ENCODE results near the gene UTS2.

The UTS2 gene

GRCh38 chr1:7852804-7853683 is at the start of gene UTS2:
UTS2 (minus strand) TSS chr1:7853065; CDS start chr1:7853003, 62 bp downstream.
- no peak for DNase-seq (ENCODE audit: low read depth in 1 of 2, low spot score in 1 of 2)

DNA sequence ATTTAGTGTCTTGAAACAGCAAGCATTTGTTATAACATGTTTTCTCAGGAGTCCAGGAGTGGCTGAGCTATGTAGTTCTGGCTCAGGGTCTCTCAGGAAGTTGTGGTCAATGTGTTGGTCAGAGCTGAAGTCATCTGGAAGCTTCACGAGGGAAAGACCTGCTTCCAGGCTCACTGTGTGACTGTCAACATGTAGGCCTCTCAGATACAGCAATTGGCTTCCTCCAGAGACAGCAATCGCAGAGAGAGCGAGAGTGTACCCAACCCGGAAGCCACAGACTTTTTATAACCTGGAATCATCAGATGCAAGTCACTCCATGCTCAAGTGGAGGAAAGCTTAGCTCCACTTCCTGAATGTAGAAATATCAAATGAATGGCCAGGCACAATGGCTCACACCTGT is 46.9 kb upstream of the UTS2 start:
- DNase-seq (ENCODE audit: low read depth in 1 of 2, low spot score in 1 of 2) = no peak

- DNase-seq (ENCODE audit: low read depth in 1 of 2, low spot score in 1 of 2) = no peak
These were observed 46.1 kb upstream of the UTS2 start for GRCh38 chr1:7898962-7899361.

DNA sequence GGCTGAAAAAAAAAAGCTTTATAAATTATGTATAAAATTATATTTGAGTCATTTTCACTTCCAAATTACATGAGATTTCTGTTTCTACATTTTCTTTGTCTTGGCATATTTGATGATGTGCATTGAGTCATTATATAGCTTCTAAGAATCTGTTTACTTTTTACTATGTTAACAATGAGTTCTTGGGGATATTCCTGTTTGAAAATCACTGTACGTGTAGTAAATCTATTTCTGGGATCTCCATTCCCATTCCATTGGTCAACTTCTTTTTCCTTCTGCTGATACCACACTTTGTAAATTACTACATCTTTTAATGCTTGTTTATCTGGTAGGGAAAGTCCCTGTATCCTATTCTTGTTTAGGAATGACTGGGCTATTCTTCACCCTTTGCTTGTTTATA is 44.1 kb upstream of the UTS2 start:
- no peak for DNase-seq (ENCODE audit: low read depth in 1 of 2, low spot score in 1 of 2)

- DNase-seq (ENCODE audit: low read depth in 1 of 2, low spot score in 1 of 2) = no peak
These were observed 40.8 kb upstream of the UTS2 start for GRCh38 chr1:7893529-7894180.

GRCh38 chr1:7891804-7892203 is 38.9 kb upstream of the UTS2 start:
- no peak for DNase-seq (ENCODE audit: low read depth in 1 of 2, low spot score in 1 of 2)

DNA sequence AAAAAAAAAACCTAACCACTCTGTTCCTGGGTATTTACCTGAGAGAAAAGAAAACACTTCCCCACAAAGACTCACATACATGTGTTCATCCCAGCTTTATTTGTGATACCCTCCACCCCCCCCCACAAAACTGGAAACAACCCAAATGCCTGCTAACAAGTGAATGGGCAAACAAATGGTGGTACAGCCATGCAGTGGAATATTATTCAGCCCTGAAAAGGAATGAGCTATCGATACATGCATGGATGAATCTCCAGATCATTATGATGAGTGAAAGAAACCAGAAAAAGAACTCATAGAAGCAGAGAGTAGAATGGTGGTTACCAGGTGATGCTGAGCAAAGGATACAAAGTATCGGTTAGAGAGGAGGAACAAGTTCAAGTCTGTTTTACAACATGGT is 38.0 kb upstream of the UTS2 start:
- DNase-seq (ENCODE audit: low read depth in 1 of 2, low spot score in 1 of 2) = no peak

DNA sequence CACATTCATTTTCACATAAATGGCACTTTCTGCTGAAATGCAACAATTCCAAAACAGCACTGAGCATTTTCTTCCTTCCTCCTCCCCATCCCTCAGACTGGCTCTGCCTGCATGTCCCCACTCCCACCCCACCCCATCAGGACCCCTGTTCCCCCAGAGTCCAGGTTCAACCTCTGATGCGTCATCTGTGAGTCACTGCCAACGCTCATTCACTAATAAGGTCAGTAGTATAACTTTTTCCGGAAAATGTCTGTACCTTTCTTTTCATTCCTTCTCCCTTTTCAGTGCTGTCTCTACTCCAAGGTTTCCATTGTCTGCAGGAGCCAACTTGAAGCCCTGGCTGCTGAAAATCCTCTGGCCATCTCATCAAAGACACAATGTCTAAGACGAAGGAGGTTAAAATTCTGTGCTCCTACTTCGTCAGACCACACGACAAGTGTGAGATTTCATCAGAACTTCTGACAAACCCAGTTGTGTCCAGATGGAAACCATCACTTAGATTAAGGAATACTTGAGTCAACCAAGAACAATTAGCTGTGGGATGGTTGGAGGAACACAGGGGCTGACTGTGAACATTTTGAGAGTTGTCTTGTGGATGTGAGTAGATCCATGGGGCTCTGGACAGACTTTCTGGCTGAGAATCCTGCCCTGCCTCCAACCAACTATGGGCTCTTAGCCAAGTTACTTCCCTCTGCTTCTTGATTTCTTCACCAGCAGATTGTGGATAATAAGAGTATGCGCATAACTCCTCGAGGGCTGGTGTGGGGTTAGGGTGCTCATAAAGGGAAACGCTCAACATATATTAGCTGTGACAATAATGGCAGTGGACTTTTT is 35.6 kb upstream of the UTS2 start:
- no peak for DNase-seq (ENCODE audit: low read depth in 1 of 2, low spot score in 1 of 2)

- DNase-seq (ENCODE audit: low read depth in 1 of 2, low spot score in 1 of 2) = no peak
These were observed 33.5 kb upstream of the UTS2 start for GRCh38 chr1:7886405-7886745.

DNA sequence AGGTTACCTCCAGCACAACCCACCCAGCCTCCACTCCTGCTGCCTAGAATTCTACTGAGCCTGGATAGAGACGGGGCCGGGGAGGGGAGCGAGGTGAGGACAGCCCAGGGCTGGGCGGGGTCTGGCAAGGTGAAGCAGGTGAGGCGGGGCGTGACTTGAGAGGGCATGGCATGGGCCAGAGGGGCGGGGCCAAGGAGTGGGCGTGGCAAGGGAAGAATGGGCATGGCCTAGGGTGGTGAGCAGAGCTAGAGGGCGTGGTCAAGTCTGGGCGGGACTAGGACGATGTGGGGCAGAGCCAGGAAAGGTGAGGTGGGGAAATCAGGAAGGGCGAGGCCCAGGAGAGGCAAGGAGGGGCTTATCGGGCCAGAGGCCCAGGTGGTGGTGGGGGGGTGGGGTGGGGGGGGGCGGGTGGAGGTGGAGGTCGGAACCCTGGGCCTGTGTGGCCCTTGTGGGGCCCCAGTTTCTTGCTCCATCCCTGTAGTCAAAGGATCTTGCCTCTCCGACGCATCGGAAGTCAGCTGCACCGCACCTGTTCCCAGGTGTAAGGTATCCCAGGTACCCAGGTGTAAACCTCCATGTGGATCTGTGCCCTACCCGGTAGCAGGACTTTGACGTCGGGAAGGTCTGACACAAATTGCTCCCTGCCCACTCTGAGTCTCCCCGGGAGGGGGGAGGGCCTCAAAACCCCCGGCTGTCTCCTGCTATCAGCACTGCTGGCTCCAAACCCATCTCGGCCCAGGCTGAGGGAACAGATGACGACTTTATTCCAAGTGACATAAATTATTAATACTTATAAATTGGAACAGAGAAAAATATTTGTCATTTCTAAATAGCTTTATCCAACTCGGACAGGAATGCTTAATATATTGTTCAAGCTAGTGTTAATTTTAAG is 32.9 kb upstream of the UTS2 start:
- no peak for DNase-seq (ENCODE audit: low read depth in 1 of 2, low spot score in 1 of 2)

GRCh38 chr1:7884757-7885156 is 31.9 kb upstream of the UTS2 start:
- DNase-seq (ENCODE audit: low read depth in 1 of 2, low spot score in 1 of 2) = no peak

- no peak for DNase-seq (ENCODE audit: low read depth in 1 of 2, low spot score in 1 of 2)
These were observed 26.4 kb upstream of the UTS2 start for GRCh38 chr1:7879228-7879627.

DNA sequence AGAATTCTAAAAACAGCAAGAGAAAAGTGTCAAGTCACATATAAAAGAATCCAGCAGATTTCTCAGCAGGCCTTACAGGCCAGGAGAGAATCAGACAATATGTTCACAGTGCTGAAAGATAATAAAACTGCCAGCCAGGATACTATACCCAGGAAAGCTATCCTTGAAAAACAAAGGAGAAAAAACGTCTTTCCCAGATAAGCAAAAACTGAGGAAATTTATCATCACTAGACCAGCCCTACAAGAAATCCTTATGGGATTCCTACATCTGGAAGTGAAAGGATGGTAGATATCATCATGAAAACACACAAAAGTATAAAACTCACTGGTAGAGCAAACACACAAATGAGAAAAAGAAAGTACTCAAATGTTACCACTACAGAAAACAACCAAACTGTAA is 25.2 kb upstream of the UTS2 start:
- no peak for DNase-seq (ENCODE audit: low read depth in 1 of 2, low spot score in 1 of 2)

DNA sequence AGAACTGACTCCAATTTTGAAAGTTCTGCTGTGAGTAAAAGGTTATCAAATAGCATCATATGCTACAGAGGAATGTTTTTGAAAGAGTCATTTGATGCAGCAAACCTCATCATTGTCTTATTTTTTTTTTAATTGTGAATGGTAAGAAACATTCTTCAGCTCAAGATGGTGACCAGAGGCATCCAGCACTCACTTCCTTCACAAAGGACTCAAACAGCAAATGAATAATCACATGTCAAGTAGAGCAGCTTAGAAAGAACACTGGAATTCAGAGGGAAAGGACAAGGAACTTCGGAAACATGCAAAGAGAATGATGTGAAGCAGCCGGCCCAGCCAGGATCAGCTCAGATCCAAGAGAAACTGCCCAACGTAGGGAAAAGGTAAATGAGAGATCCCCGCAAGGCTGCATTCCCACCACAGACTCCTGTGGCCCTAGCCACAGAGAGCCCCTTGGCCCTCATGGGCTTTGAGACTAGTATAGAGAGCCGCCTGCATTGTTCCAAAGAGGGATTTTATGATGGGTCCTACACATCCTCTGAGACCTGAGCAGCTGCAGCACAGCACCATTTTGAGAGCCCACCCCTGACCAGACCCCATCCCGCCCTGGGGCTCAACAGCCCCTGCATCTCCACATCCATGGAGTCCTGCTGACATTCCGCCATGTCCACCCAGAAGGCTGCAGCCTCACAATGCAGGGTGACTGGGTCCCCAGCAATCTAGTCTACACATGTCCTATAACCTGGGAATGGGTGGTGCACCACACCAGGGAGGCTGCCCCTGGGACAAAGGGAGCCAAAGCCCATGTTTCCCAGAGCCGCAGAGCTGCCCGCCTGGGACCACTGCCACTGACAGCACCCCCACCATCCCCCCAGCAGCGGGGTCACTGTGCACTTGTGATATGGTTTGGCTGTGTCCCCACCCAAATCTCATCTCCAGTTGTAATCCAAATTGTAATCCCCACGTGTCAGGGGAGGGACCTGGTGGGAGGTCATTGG is 21.2 kb upstream of the UTS2 start:
- no peak for DNase-seq (ENCODE audit: low read depth in 1 of 2, low spot score in 1 of 2)

DNA sequence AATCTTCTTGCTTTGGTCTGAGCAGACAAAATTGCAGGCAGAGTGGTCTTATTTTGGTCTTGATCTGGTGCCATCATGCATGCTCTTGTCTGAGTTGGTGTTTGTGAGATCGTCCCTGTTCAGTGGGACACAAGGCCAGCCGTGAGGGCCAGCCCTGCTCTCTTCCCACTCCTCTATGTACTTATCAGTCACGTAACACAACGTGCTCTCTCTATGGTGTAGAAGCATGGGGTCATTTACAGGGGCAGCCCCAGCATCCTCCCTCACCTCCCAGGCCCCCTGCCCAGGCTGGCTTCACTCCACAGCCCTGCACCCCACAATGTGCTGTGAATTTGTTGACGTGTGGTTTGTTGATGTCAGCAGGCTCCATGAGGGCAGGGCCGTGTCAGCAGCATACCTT is 18.3 kb upstream of the UTS2 start:
- no peak for DNase-seq (ENCODE audit: low read depth in 1 of 2, low spot score in 1 of 2)

DNA sequence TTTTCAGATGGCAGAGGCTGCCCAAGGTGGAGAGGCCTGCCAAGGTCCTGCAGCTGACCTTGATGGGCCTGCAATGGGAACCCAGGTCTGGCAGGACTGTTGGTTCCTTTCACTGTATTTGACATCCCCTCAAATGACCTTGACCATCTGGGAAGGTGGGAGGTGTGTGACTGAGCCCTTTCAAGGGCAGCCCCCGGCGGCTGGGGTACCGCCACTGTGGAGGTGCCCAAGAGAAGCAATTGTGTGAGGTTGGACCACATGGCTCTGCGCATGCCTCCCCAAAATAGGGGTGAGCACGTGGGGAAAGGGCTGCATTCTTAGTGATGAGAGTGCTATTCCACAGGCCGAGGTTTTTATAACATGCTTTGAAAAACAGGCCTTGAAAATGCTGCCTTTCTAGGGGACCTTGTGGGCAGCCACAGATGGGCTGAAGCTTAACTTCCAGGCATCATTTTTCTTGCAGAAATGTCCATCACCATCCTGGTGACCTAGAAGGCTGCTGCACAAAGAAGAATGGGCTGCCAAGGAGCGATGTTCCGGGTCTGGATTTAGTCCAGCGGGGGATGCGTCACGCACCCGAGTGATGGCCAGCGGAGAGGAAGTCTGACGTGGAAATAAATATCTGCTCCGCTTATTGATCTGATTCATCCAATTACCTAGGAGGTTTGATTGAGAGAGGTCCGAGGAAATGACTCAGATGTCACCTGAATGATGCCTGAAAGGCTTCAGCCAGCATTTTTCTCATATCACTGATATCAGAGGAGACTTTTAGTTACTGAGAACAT is 16.5 kb upstream of the UTS2 start:
- DNase-seq (ENCODE audit: low read depth in 1 of 2, low spot score in 1 of 2) = no peak

GRCh38 chr1:7868070-7868780 is 15.4 kb upstream of the UTS2 start:
- DNase-seq (ENCODE audit: low read depth in 1 of 2, low spot score in 1 of 2) = no peak

DNA sequence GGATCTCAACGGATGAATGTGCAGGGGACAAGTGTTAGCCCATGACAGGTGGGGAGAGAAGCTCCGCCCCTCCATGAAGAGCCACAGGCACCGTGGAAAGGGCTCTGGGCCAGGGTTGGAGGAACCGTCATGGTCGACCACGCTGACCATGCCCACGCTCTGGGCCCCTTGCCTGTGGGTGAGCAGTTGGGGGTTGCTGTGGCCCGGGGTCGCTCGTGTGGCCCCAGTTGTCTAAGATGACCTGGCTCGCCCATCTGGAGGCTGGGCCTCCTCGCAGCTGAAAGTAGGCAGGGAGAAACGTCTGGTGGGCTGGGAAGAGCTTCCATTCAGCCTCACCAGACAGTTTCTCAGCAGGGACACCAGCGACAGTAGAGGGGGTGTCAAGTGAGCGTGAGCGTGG is 13.1 kb upstream of the UTS2 start:
- no peak for DNase-seq (ENCODE audit: low read depth in 1 of 2, low spot score in 1 of 2)
